K562 (cell line): ENCODE measurements around the gene FSTL3. TPM values are rescaled to one million over a fixed set of nuclear protein-coding genes. Genes with fewer than 3 reads are reported as not detected.

Experiments used
- ATAC-seq: fragments of 200-7000 bp; cut with Tn5 transposase; 3 replicates; pipeline ENCODE4 v1.9.1; 2020; ENCODE audit warnings: moderate library complexity
- BruUV-seq: library from RNA; stranded (reverse); fragments of 400-500 nt; replicated peaks from 2 replicates; lab custom pipeline; 2021; lab: Mats Ljungman, UMichigan
- CTCF ChIA-PET: fragments of 300-600 bp; formaldehyde crosslinking; extraction: SDS; loops from one replicate; lab custom pipeline; 2021; ENCODE audit warnings: low intra/inter-chr PET ratio; lab: Yijun Ruan, JAX
- POLR2A ChIA-PET: fragments of 300-600, 350-650 bp; sonication (Branson Sonifier 250); formaldehyde crosslinking; extraction: SDS; loops from one replicate; lab custom pipeline; 2021; ENCODE audit warnings: antibody characterized with exemption, inconsistent platforms; lab: Yijun Ruan, JAX
- DNase-seq, 4 experiments: peaks; one replicate each; pipeline versions ENCODE4 v3.0.0 to v3.0.0-alpha.2; 2011 to 2018; ENCODE audit warnings: low spot score in 3 of 4, mixed read lengths in 3 of 4; ENCODE audit errors: extremely low read depth in 1 of 4
- FAIRE-seq: peaks from 2 replicates; lab custom pipeline; 2011; peaks lifted over from hg19 to GRCh38; lab: Jason Lieb, UNC
- H2AFZ ChIP-seq: 2 replicates; pipeline ENCODE4 v1.6.0; 2011; ENCODE audit warnings: low read depth, low read length, control low read depth, inconsistent platforms
- H3K27ac ChIP-seq: fragments of 200-600 bp; 3 replicates; pipeline ENCODE4 v1.8.0; 2011; ENCODE audit warnings: low read depth, mild to moderate bottlenecking, control low read depth, inconsistent platforms, low read length, moderate library complexity, mixed read lengths; ENCODE audit errors: extremely low read depth
- H3K27me3 ChIP-seq, 2 experiments: fragments of 300-600 bp in 1 of 2; 2 replicates in 1 of 2; 3 replicates in 1 of 2; pipeline versions ENCODE4 v1.6.0 to v1.8.0; 2011; ENCODE audit warnings: inconsistent platforms in 2 of 2, low read length in 2 of 2, mild to moderate bottlenecking in 1 of 2, mixed read lengths in 1 of 2, moderate library complexity in 1 of 2; ENCODE audit not compliant: control insufficient read depth in 2 of 2, insufficient read depth in 2 of 2
- H3K36me3 ChIP-seq: fragments of 300-600 bp; 3 replicates; pipeline ENCODE4 v1.8.0; 2011; ENCODE audit warnings: mild to moderate bottlenecking, low read length, inconsistent platforms; ENCODE audit not compliant: control insufficient read depth, insufficient read depth
- H3K4me1 ChIP-seq, 2 experiments: fragments of 200-600 bp in 1 of 2; replicated peaks in 1 of 2; 2 replicates in 1 of 2; 3 replicates in 1 of 2; pipeline versions ENCODE4 v1.5.1 to v1.8.0; 2011; ENCODE audit warnings: inconsistent platforms in 2 of 2, low read length in 2 of 2, mild to moderate bottlenecking in 1 of 2, mixed read lengths in 1 of 2, moderate library complexity in 1 of 2; ENCODE audit not compliant: control insufficient read depth in 2 of 2, insufficient read depth in 2 of 2
- H3K4me2 ChIP-seq: 2 replicates; pipeline ENCODE4 v1.6.1; 2011; ENCODE audit warnings: low read length, control low read depth, inconsistent platforms, mixed read lengths; ENCODE audit not compliant: insufficient read depth
- H3K4me3 ChIP-seq: fragments of 200-600 bp; sonication (generic), shearing (Covaris generic); 2 replicates; pipeline ENCODE4 v1.5.1; 2016; ENCODE audit warnings: control low read depth, inconsistent platforms
- H3K79me2 ChIP-seq: fragments of 200-600 bp; 3 replicates; pipeline ENCODE4 v1.8.0; 2011; ENCODE audit warnings: low read length, inconsistent platforms; ENCODE audit not compliant: control insufficient read depth, insufficient read depth
- H3K9ac ChIP-seq, 2 experiments: 2 replicates each; pipeline versions ENCODE4 v1.6.0 to v1.6.1; 2011; ENCODE audit warnings: low read depth in 2 of 2, low read length in 2 of 2, control low read depth in 1 of 2, inconsistent platforms in 1 of 2, mild to moderate bottlenecking in 1 of 2, mixed read lengths in 1 of 2; ENCODE audit not compliant: insufficient read depth in 1 of 2
- H3K9me1 ChIP-seq: one replicate; pipeline ENCODE4 v1.6.0; 2011; ENCODE audit warnings: inconsistent platforms, mild to moderate bottlenecking, low read length, moderate library complexity; ENCODE audit not compliant: control insufficient read depth, insufficient read depth
- H3K9me3 ChIP-seq: replicated peaks from 2 replicates; pipeline ENCODE4 v1.5.1; 2011; ENCODE audit warnings: low read depth, low read length, inconsistent platforms; ENCODE audit not compliant: control insufficient read depth, insufficient read depth
- H4K20me1 ChIP-seq: replicated peaks from 2 replicates; pipeline ENCODE4 v1.6.1; 2011; ENCODE audit warnings: low read length, inconsistent platforms, mixed read lengths; ENCODE audit not compliant: control insufficient read depth, insufficient read depth
- HDAC8 ChIP-seq: fragments of 450-650 bp; IDR thresholded peaks from 2 replicates; pipeline ENCODE4 v1.6.1; 2016; ENCODE audit warnings: mild to moderate bottlenecking, missing genetic modification characterization, moderate library complexity, missing compliant biosample characterization
- MCM2 ChIP-seq: fragments of 450-650 bp; IDR thresholded peaks from 2 replicates; pipeline ENCODE4 v1.6.1; 2017; ENCODE audit warnings: low read depth, mild to moderate bottlenecking
- RCOR1 ChIP-seq, 2 experiments: IDR thresholded peaks; 2 replicates each; pipeline ENCODE4 v1.6.1; 2012; ENCODE audit warnings: low read depth in 2 of 2, low read length in 2 of 2, borderline replicate concordance in 1 of 2, improper control_type of control experiment in 1 of 2
- U2AF1 ChIP-seq: fragments of 200-400 bp; formaldehyde crosslinking; optimal IDR thresholded peaks from 2 replicates; pipeline ENCODE3; 2017; ENCODE audit warnings: mild to moderate bottlenecking, low read depth, low read length, moderate library complexity
- ZNF561 ChIP-seq: fragments of 450-650 bp; formaldehyde crosslinking; conservative IDR thresholded peaks from 2 replicates; pipeline ENCODE4 v1.4.0; 2020; ENCODE audit warnings: mild to moderate bottlenecking, moderate library complexity
- WGBS: fragments of 100-300 bp; shearing (Covaris generic); methylation state at CpG from one replicate; pipeline ENCODE4 v1.1.6; 2016; ENCODE audit warnings: low coverage, mixed read lengths; ENCODE audit not compliant: insufficient coverage; ENCODE audit errors: missing lambda C conversion rate; 5-methylcytosine and 5-hydroxymethylcytosine counted together
- in situ Hi-C: fragments of 300-500 bp; cut with MboI; formaldehyde crosslinking; loops from 4 replicates; pipeline ENCODE4 v1.15.0; 2018; ENCODE audit warnings: inconsistent platforms, mixed read lengths
- intact Hi-C: fragments of 100-400 bp; cut with micrococcal nuclease; formaldehyde crosslinking; loops from 2 replicates; pipeline ENCODE4 v1.14.2; 2022
- polyA plus RNA-seq, 8 experiments: library from polyadenylated mRNA; depleted of rRNA in 4 of 8; stranded (reverse) in 5 of 8; unstranded in 3 of 8; fragments of >200 nt; fragmentation: Nextera tagmentation in 2 of 8; fragmentation: Illumina TruSeq in 1 of 8; extraction: Ambion mirVana in 2 of 8; extraction: Trizol in 1 of 8; gene quantifications; 2 replicates each; pipeline versions ENCODE4 v1.2.1 to v1.2.3, GENCODE V29; 2011 to 2014; ENCODE audit warnings: inconsistent platforms in 1 of 8, missing spikeins in 1 of 8
- total RNA-seq, 7 experiments: library from RNA; depleted of rRNA in 6 of 7; stranded (reverse); fragments of >200 nt in 6 of 7; fragmentation: Illumina TruSeq in 2 of 7; extraction: Trizol in 2 of 7; gene quantifications; 2 replicates each; pipeline versions ENCODE4 v1.2.1 to v1.2.3, GENCODE V29; 2011 to 2021; ENCODE audit warnings: low replicate concordance in 1 of 7
- TF ChIP-seq, protein P1 (sequence below): sonication (generic); formaldehyde crosslinking; IDR thresholded peaks from 2 replicates; pipeline ENCODE4 v1.5.0; 2020; ENCODE audit warnings: missing genetic modification reagents
- TF ChIP-seq, protein P2 (sequence below): fragments of 250-450 bp; sonication (Bioruptor Pico); IDR thresholded peaks from 2 replicates; pipeline ENCODE4 v1.4.0; 2020; ENCODE audit warnings: mild to moderate bottlenecking, moderate library complexity

Gene FSTL3
- total and polyA plus RNA-seq, 9 of the 15 experiments (the other 6 are each of a cell fraction or from before 2014, with no cell fraction given): 0.35 to 6.8 (median 4.2) TPM; not detected in 1

DNA sequence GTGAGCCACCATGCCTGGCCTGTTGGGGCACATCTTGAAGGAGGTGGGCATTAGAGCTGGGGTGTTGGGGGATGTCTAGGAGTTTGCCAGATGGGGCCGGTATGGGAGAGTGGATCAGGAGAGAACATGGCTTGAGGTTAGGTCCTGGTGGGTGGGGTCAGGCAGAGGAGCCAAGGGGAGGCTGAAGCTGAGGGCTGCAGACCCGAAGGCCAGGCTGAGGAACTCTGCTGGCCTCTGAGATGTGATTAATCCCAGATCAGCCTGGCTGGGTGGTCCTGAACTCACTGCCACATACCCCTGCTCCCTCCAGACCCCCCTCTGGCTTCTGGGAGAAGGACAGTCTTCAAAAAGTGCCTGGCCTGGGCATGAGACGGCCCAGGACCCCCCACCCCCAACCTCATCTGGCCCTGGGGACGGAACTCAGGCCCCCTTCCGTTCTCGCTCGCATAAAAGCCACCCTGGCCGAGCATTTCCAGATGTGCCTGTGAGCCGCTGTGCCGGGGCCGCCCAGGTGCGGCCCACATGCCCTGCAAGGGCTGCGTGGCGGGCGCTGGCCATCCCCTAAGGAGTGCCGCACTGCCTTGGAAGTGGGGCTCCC is 2.7 kb downstream of the FSTL3 start:
- no peak for TF ChIP-seq ZNF561 (CRISPR knock-in tag)
- H3K9me3 ChIP-seq: no peaks in the 10 kb centered on the region
- H3K4me1 ChIP-seq: peaks cover 5 to 83% of the 10 kb centered on the region in 2 experiments
- ChIA-PET CTCF (interaction anchor here (0.8 kb wide), 1 partner anchor 14 kb away, joined by 3 read pairs; no protein-coding TSS in a partner anchor), POLR2A (interaction anchor here (1.2 to 1.3 kb wide), 2 partner anchors 16 to 25 kb away, joined by 3 to 5 read pairs; partner anchors contain the start of gene RNF126)
- no peaks in the 10 kb centered on the region for H3K36me3 ChIP-seq
- no peak for DNase-seq
- H3K4me2 ChIP-seq: peak overlapping the region; percentile 80; the same call in 1 of the 2 replicates
- no peak for FAIRE-seq
- H3K9me1 ChIP-seq: peaks cover 10% of the 10 kb centered on the region
- H4K20me1 ChIP-seq: no peaks in the 10 kb centered on the region
- intact Hi-C loops (no loop called here), in situ Hi-C loops (no loop called here)
- WGBS: 91% methylated on average over 14 of the region's 16 CpGs
- H3K9ac ChIP-seq: peak overlapping the region; percentile 82 to 97; a peak in 3 of 4 replicates
- BruUV-seq: no TSS peak
- peaks cover 8% of the 10 kb centered on the region for H3K79me2 ChIP-seq
- no peak overlapping the region for H3K27ac ChIP-seq
- H3K4me3 ChIP-seq: peak overlapping the region; percentile 94
- H2AFZ ChIP-seq: no peak overlapping the region
- ATAC-seq: no peak
- no peaks in the 10 kb centered on the region; a peak in 1 of 5 replicates for H3K27me3 ChIP-seq

DNA sequence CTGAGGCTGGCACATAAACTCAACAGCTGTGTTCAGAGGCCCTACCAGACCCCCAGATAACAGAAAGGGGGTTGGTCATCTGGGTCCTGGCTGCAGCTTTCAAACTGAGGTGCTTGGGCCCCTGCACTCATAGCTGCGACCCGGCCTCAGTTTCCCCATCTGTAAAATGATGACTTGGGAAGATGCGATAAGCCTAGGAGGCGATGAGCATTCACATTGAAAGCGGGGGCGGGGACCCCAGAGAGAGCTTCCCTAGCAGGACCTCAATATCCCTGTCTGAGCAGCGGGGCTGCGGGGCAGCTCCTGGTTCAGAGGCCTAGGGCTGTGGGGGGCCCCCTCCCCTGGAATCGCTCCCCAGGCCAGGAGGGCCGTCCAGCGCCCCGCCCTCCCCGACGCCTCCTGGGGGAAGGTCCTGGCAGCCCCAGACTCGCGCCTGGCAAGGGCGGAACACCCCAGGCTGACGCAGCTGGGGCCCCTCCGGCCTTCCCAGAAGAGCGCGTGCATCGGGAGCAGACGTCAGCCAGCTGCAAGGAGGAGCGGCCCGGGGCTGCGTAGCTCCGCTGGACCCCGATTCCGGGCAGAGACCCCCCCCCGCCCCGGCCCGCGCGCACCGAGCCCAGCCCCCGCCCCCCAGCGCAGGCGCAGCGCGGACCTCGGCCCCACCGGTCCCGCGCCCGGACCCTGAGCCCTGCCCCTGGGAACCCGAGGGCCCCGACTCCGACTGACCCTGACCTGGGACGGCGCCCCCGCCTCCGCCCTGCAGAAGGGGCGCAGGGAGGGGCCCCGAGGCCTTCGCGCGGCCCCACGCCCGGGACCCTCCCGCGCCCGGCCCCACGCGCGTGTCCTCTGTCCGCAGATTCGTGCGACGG is 3.5 kb downstream of the FSTL3 start:
- peak overlapping the region; percentile 94 for H3K27ac ChIP-seq
- ATAC-seq: peak; percentile 20
- TF ChIP-seq RCOR1 (IDR thresholded peaks at IDR 0.05; ENCODE audit: borderline replicate concordance in 1 of 2, low read depth in 2 of 2, low read length in 2 of 2) (no peak), U2AF1 (peak; percentile 57), HDAC8 (tag) (0 out of 2 replicates have a peak, but pooled peaks have one; percentile 76), MCM2 (no peak)
- TF ChIP-seq, protein P1, sequence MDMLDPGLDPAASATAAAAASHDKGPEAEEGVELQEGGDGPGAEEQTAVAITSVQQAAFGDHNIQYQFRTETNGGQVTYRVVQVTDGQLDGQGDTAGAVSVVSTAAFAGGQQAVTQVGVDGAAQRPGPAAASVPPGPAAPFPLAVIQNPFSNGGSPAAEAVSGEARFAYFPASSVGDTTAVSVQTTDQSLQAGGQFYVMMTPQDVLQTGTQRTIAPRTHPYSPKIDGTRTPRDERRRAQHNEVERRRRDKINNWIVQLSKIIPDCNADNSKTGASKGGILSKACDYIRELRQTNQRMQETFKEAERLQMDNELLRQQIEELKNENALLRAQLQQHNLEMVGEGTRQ: no peak
- TF ChIP-seq, protein P2, sequence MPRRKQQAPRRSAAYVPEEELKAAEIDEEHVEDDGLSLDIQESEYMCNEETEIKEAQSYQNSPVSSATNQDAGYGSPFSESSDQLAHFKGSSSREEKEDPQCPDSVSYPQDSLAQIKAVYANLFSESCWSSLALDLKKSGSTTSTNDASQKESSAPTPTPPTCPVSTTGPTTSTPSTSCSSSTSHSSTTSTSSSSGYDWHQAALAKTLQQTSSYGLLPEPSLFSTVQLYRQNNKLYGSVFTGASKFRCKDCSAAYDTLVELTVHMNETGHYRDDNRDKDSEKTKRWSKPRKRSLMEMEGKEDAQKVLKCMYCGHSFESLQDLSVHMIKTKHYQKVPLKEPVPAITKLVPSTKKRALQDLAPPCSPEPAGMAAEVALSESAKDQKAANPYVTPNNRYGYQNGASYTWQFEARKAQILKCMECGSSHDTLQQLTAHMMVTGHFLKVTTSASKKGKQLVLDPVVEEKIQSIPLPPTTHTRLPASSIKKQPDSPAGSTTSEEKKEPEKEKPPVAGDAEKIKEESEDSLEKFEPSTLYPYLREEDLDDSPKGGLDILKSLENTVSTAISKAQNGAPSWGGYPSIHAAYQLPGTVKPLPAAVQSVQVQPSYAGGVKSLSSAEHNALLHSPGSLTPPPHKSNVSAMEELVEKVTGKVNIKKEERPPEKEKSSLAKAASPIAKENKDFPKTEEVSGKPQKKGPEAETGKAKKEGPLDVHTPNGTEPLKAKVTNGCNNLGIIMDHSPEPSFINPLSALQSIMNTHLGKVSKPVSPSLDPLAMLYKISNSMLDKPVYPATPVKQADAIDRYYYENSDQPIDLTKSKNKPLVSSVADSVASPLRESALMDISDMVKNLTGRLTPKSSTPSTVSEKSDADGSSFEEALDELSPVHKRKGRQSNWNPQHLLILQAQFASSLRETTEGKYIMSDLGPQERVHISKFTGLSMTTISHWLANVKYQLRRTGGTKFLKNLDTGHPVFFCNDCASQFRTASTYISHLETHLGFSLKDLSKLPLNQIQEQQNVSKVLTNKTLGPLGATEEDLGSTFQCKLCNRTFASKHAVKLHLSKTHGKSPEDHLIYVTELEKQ: no peak

More for the DNA sequence above, 3.5 kb downstream of the FSTL3 start:
- POLR2A ChIA-PET: interaction anchor here (0.7 to 1.3 kb wide), 3 partner anchors 10 to 310 kb away, joined by 3 to 8 read pairs (median 5); partner anchors contain the start of gene RNF126
- TSS peak; percentile 82 for BruUV-seq
- peaks cover 5 to 76% of the 10 kb centered on the region in 2 experiments for H3K4me1 ChIP-seq
- CTCF ChIA-PET: interaction anchor here (0.8 kb wide), 1 partner anchor 15 kb away, joined by 3 read pairs; no protein-coding TSS in a partner anchor
- FAIRE-seq: no peak
- H2AFZ ChIP-seq: peak overlapping the region; percentile 89
- intact Hi-C loops: loop anchor here (1.0 kb wide), 1 partner anchor 24 kb away; no protein-coding TSS in a partner anchor
- peak overlapping the region; percentile 80 for H3K4me2 ChIP-seq
- peak overlapping the region; percentile 94 for H3K4me3 ChIP-seq
- peak overlapping the region; percentile 82 to 97 for H3K9ac ChIP-seq
- peaks cover 10% of the 10 kb centered on the region for H3K9me1 ChIP-seq
- H3K36me3 ChIP-seq: no peaks in the 10 kb centered on the region
- H3K9me3 ChIP-seq: no peaks in the 10 kb centered on the region
- peak; percentile 61 to 69 (median 67) for DNase-seq
- in situ Hi-C loops: no loop called here
- no peaks in the 10 kb centered on the region; a peak in 1 of 5 replicates for H3K27me3 ChIP-seq
- 5% methylated on average over 25 of the region's 69 CpGs for WGBS
- H3K79me2 ChIP-seq: peaks cover 8% of the 10 kb centered on the region
- no peaks in the 10 kb centered on the region for H4K20me1 ChIP-seq
